ENCODE data around the gene SRC. TPM values are rescaled to one million over a fixed set of nuclear protein-coding genes. Genes with fewer than 3 reads are reported as not detected.

The SRC gene
- total RNA-seq, 1 experiment from 2014 or later: 55.6 TPM

GRCh38 chr20:37411408-37412219 lies 65.7 kb downstream of the SRC start:
- Histone ChIP-seq H3F3A (ENCODE audit: low read length, unreplicated experiment) (no peaks in the 10 kb centered on the region), H3K27me3 (ENCODE audit: low read length) (no peaks in the 10 kb centered on the region), H3K4me2 (ENCODE audit: low read length) (no peak overlapping the region), H3K4me3 (ENCODE audit: low read length) (no peak overlapping the region), H3K36me3 (ENCODE audit: low read depth, low read length) (no peaks in the 10 kb centered on the region), H2AFZ (ENCODE audit: low read length) (no peak overlapping the region), H3K27ac (ENCODE audit: low read length) (no peak overlapping the region), H3K79me2 (ENCODE audit: low read length) (no peaks in the 10 kb centered on the region), H3K9me2 (replicated peaks; ENCODE audit: low read length) (no peaks in the 10 kb centered on the region), H3K4me1 (ENCODE audit: insufficient read depth, low read length) (peaks cover 10% of the 10 kb centered on the region; the same call in 1 of the 2 replicates), H3K9me3 (ENCODE audit: low read length) (no peaks in the 10 kb centered on the region), H4K20me1 (ENCODE audit: low read length) (no peaks in the 10 kb centered on the region), H3K9ac (ENCODE audit: low read length) (no peak overlapping the region)
- BruUV-seq (replicated peaks): no TSS peak
- no peak for ATAC-seq
- CTCF ChIA-PET: no interaction called here
- intact Hi-C loops (cut with micrococcal nuclease): no loop called here
- TF ChIP-seq EZH2phosphoT487 (IDR thresholded peaks at IDR 0.05; ENCODE audit: borderline replicate concordance, low read length) (no peak), EZH2 (IDR thresholded peaks at IDR 0.05; ENCODE audit: low read length, unreplicated experiment) (no peak)
- TF ChIP-seq, protein P1, sequence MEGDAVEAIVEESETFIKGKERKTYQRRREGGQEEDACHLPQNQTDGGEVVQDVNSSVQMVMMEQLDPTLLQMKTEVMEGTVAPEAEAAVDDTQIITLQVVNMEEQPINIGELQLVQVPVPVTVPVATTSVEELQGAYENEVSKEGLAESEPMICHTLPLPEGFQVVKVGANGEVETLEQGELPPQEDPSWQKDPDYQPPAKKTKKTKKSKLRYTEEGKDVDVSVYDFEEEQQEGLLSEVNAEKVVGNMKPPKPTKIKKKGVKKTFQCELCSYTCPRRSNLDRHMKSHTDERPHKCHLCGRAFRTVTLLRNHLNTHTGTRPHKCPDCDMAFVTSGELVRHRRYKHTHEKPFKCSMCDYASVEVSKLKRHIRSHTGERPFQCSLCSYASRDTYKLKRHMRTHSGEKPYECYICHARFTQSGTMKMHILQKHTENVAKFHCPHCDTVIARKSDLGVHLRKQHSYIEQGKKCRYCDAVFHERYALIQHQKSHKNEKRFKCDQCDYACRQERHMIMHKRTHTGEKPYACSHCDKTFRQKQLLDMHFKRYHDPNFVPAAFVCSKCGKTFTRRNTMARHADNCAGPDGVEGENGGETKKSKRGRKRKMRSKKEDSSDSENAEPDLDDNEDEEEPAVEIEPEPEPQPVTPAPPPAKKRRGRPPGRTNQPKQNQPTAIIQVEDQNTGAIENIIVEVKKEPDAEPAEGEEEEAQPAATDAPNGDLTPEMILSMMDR (conservative IDR thresholded peaks at IDR 0.05; ENCODE audit: low read depth, low read length): no peak
- POLR2A ChIA-PET (ENCODE audit: unreplicated experiment): no interaction called here
- no peak for DNase-seq

DNA sequence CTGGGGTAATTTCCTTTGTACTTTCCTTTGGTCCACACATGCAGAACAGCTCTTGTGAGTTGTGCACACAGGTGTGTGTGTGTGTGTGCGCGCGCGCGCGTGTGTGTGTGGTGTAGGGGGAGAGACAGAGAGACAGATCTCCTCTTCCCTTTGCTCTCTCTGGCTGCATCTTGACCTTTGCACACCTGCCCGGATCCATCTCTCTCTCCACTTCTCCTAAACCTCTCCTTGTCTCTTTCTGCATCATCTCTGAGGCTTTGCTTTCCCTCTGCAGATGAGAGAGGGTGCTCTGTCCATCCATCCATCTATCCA lies 67.0 kb downstream of the SRC start:
- H4K20me1 ChIP-seq (ENCODE audit: low read length): no peaks in the 10 kb centered on the region
- no peaks in the 10 kb centered on the region for H3K9me2 ChIP-seq (replicated peaks; ENCODE audit: low read length)
- no peaks in the 10 kb centered on the region for H3K9me3 ChIP-seq (ENCODE audit: low read length)
- no peaks in the 10 kb centered on the region for H3K27me3 ChIP-seq (ENCODE audit: low read length)
- H3K4me3 ChIP-seq (ENCODE audit: low read length): no peak overlapping the region
- no peaks in the 10 kb centered on the region for H3K79me2 ChIP-seq (ENCODE audit: low read length)
- no TSS peak for BruUV-seq (replicated peaks)
- ChIA-PET CTCF (no interaction called here), POLR2A (ENCODE audit: unreplicated experiment) (no interaction called here)
- intact Hi-C loops (cut with micrococcal nuclease): no loop called here
- no peaks in the 10 kb centered on the region for H3K4me1 ChIP-seq (ENCODE audit: insufficient read depth, low read length)
- no peak overlapping the region for H2AFZ ChIP-seq (ENCODE audit: low read length)
- no peak for ATAC-seq
- TF ChIP-seq EZH2phosphoT487 (IDR thresholded peaks at IDR 0.05; ENCODE audit: borderline replicate concordance, low read length) (no peak), EZH2 (IDR thresholded peaks at IDR 0.05; ENCODE audit: low read length, unreplicated experiment) (no peak)
- TF ChIP-seq, protein P1 (conservative IDR thresholded peaks at IDR 0.05; ENCODE audit: low read depth, low read length): no peak
- H3K9ac ChIP-seq (ENCODE audit: low read length): no peak overlapping the region
- H3K4me2 ChIP-seq (ENCODE audit: low read length): no peak overlapping the region
- H3K36me3 ChIP-seq (ENCODE audit: low read depth, low read length): no peaks in the 10 kb centered on the region
- H3F3A ChIP-seq (ENCODE audit: low read length, unreplicated experiment): no peaks in the 10 kb centered on the region
- DNase-seq: no peak
- H3K27ac ChIP-seq (ENCODE audit: low read length): no peak overlapping the region

- no TSS peak for BruUV-seq (replicated peaks)
Measured at GRCh38 chr20:37413379-37413778, 67.4 kb downstream of the SRC start.

More at GRCh38 chr20:37413379-37413778, 67.4 kb downstream of the SRC start:
- ATAC-seq (no peak), DNase-seq (no peak)
- H2AFZ ChIP-seq (ENCODE audit: low read length): no peak overlapping the region
- H3K36me3 ChIP-seq (ENCODE audit: low read depth, low read length): no peaks in the 10 kb centered on the region
- H3K9ac ChIP-seq (ENCODE audit: low read length): no peak overlapping the region
- no peaks in the 10 kb centered on the region for H3K79me2 ChIP-seq (ENCODE audit: low read length)
- intact Hi-C loops (cut with micrococcal nuclease): no loop called here
- no peaks in the 10 kb centered on the region for H3K9me3 ChIP-seq (ENCODE audit: low read length)
- no peaks in the 10 kb centered on the region for H3F3A ChIP-seq (ENCODE audit: low read length, unreplicated experiment)
- CTCF ChIA-PET: no interaction called here
- H3K27ac ChIP-seq (ENCODE audit: low read length): no peak overlapping the region
- H3K27me3 ChIP-seq (ENCODE audit: low read length): no peaks in the 10 kb centered on the region
- H3K4me2 ChIP-seq (ENCODE audit: low read length): no peak overlapping the region
- no peaks in the 10 kb centered on the region for H4K20me1 ChIP-seq (ENCODE audit: low read length)
- no peaks in the 10 kb centered on the region for H3K4me1 ChIP-seq (ENCODE audit: insufficient read depth, low read length)
- H3K4me3 ChIP-seq (ENCODE audit: low read length): no peak overlapping the region
- H3K9me2 ChIP-seq (replicated peaks; ENCODE audit: low read length): no peaks in the 10 kb centered on the region
- POLR2A ChIA-PET (ENCODE audit: unreplicated experiment): no interaction called here
- TF ChIP-seq, protein P1 (conservative IDR thresholded peaks at IDR 0.05; ENCODE audit: low read depth, low read length): no peak
- TF ChIP-seq EZH2 (IDR thresholded peaks at IDR 0.05; ENCODE audit: low read length, unreplicated experiment) (no peak), EZH2phosphoT487 (IDR thresholded peaks at IDR 0.05; ENCODE audit: borderline replicate concordance, low read length) (no peak)

All from PC-3 (cell line).